Epithelial cell of esophagus (primary cell): ENCODE data around the gene FMNL1.

Source experiments
- DNase-seq: peaks from one replicate; pipeline ENCODE4 v3.0.0; 2010; ENCODE audit warnings: low read depth
- H3K4me3 ChIP-seq: 2 replicates; pipeline ENCODE4 v1.5.1; 2011; ENCODE audit warnings: mild to moderate bottlenecking, low read length, control low read depth
- CTCF ChIP-seq: IDR thresholded peaks from 2 replicates; pipeline ENCODE4 v1.5.1; 2011; ENCODE audit warnings: low read depth, mild to moderate bottlenecking, low read length, control low read depth, inconsistent platforms; ENCODE audit not compliant: insufficient read depth; ENCODE audit errors: missing control alignments

The FMNL1 gene

GRCh38 chr17:45284176-45285140, 62.8 kb downstream of the FMNL1 start:
- H3K4me3 ChIP-seq: no peak overlapping the region
- TF ChIP-seq CTCF: peak; percentile 30
- peak; percentile 88 for DNase-seq

DNA sequence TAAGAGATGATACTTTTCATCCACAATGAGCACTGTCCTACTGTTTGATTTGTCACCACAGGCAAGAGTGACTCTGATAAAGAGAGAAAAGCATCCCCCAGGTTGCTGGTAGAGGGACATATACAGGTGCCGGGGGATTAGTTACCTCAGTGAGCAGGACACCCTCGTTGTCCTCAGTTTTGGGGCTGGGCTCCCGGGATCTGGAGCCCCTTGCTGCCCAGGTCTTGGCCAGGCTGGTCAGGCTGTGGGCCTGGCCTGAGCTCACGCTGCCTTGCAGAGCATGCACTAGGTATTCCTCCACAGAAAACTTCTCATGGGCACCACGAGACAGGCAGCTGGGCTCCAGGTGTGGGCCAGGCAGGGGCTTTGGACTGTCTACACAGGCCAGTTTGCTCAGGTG, 64.6 kb downstream of the FMNL1 start:
- no peak for TF ChIP-seq CTCF
- DNase-seq: no peak
- H3K4me3 ChIP-seq: no peak overlapping the region

- H3K4me3 ChIP-seq: no peak overlapping the region
- no peak for TF ChIP-seq CTCF
- no peak for DNase-seq
These were observed 66.1 kb downstream of the FMNL1 start for GRCh38 chr17:45287526-45288500.

GRCh38 chr17:45288825-45289224, 67.1 kb downstream of the FMNL1 start:
- DNase-seq: no peak
- TF ChIP-seq CTCF: no peak
- no peak overlapping the region for H3K4me3 ChIP-seq

GRCh38 chr17:45289301-45290268, 67.9 kb downstream of the FMNL1 start:
- H3K4me3 ChIP-seq: no peak overlapping the region
- DNase-seq: no peak
- TF ChIP-seq CTCF: no peak

GRCh38 chr17:45290269-45290765, 68.6 kb downstream of the FMNL1 start:
- TF ChIP-seq CTCF: no peak

More at GRCh38 chr17:45290269-45290765, 68.6 kb downstream of the FMNL1 start:
- H3K4me3 ChIP-seq: no peak overlapping the region
- no peak for DNase-seq
